HepG2 (cell line): ENCODE results near the gene GCC1. TPM values are rescaled to one million over a fixed set of nuclear protein-coding genes. Genes with fewer than 3 reads are reported as not detected.
A peak's percentile ranks its signal among the peaks of the same experiment; 100 is the strongest.

Source experiments
- FOXA3 ChIP-seq: IDR thresholded peaks from 2 replicates; pipeline ENCODE4 v1.6.1; 2016; ENCODE audit warnings: missing genetic modification reagents, missing compliant biosample characterization
- GTF3A ChIP-seq: sonication (generic); formaldehyde crosslinking; conservative IDR thresholded peaks from 2 replicates; pipeline ENCODE4 v1.4.0; 2020; ENCODE audit warnings: mild to moderate bottlenecking, missing genetic modification reagents
- MATR3 ChIP-seq: sonication (generic); formaldehyde crosslinking; IDR thresholded peaks from 2 replicates; pipeline ENCODE4 v1.4.0; 2020; ENCODE audit warnings: missing genetic modification reagents
- MEIS1 ChIP-seq: sonication (generic); formaldehyde crosslinking; IDR thresholded peaks from 2 replicates; pipeline ENCODE4 v1.9.0; 2021; ENCODE audit warnings: mild to moderate bottlenecking, missing genetic modification reagents, moderate library complexity, borderline replicate concordance
- MIER2 ChIP-seq: IDR thresholded peaks from 2 replicates; pipeline ENCODE4 v1.6.1; 2016; ENCODE audit warnings: missing biosample characterization, missing genetic modification reagents
- RFXANK ChIP-seq: IDR thresholded peaks from 2 replicates; pipeline ENCODE4 v1.6.1; 2016
- SP4 ChIP-seq: sonication (generic); formaldehyde crosslinking; IDR thresholded peaks from 2 replicates; pipeline ENCODE4 v1.8.1; 2023; ENCODE audit warnings: mild to moderate bottlenecking, missing genetic modification reagents
- TMF1 ChIP-seq: sonication (generic); formaldehyde crosslinking; IDR thresholded peaks from 2 replicates; pipeline ENCODE4 v1.8.1; 2022; ENCODE audit warnings: low read depth, missing genetic modification reagents
- ZBTB1 ChIP-seq: sonication (generic); formaldehyde crosslinking; IDR thresholded peaks from 2 replicates; pipeline ENCODE4 v1.4.0; 2020; ENCODE audit warnings: missing genetic modification reagents, borderline replicate concordance
- ZFP62 ChIP-seq: sonication (generic); formaldehyde crosslinking; IDR thresholded peaks from 2 replicates; pipeline ENCODE4 v1.4.0; 2020; ENCODE audit warnings: missing genetic modification reagents
- ZNF17 ChIP-seq: sonication (generic); formaldehyde crosslinking; IDR thresholded peaks from 2 replicates; pipeline ENCODE4 v1.5.0; 2020; ENCODE audit warnings: mild to moderate bottlenecking, missing genetic modification reagents
- ZNF225 ChIP-seq: sonication (generic); formaldehyde crosslinking; IDR thresholded peaks from 2 replicates; pipeline ENCODE4 v1.4.0; 2020; ENCODE audit warnings: mild to moderate bottlenecking, missing genetic modification reagents
- ZNF350 ChIP-seq: sonication (generic); formaldehyde crosslinking; IDR thresholded peaks from 2 replicates; pipeline ENCODE4 v1.4.0; 2020; ENCODE audit warnings: mild to moderate bottlenecking, low read depth, missing genetic modification reagents, borderline replicate concordance
- ZNF607 ChIP-seq: sonication (generic); formaldehyde crosslinking; IDR thresholded peaks from 2 replicates; pipeline ENCODE4 v1.5.1; 2020; ENCODE audit warnings: missing genetic modification reagents, mild to moderate bottlenecking, borderline replicate concordance
- ZNF678 ChIP-seq: sonication (generic); formaldehyde crosslinking; IDR thresholded peaks from 2 replicates; pipeline ENCODE4 v1.4.0; 2020; ENCODE audit warnings: mild to moderate bottlenecking, missing genetic modification reagents
- ZNF781 ChIP-seq: sonication (generic); formaldehyde crosslinking; IDR thresholded peaks from 2 replicates; pipeline ENCODE4 v1.5.1; 2020; ENCODE audit warnings: borderline replicate concordance, mild to moderate bottlenecking, missing genetic modification reagents; ENCODE audit errors: not compliant biosample characterization
- polyA plus RNA-seq, 8 experiments: library from polyadenylated mRNA; depleted of rRNA in 3 of 8; stranded (reverse) in 7 of 8; unstranded in 1 of 8; fragments of >200 nt; fragmentation: Illumina TruSeq in 4 of 8; extraction: Trizol in 4 of 8; gene quantifications; 2 replicates each; pipeline versions ENCODE4 v1.2.1 to v1.2.3, GENCODE V29; 2011 to 2016; ENCODE audit warnings: low read depth in 4 of 8, missing spikeins in 1 of 8, mixed read lengths in 1 of 8; ENCODE audit not compliant: insufficient read depth in 1 of 8
- total RNA-seq, 5 experiments: library from RNA; depleted of rRNA; stranded (reverse); fragments of >200 nt; fragmentation: Illumina TruSeq; extraction: Trizol; gene quantifications; 2 replicates each; pipeline ENCODE4 v1.2.3, GENCODE V29; 2016; ENCODE audit warnings: low read depth in 1 of 5
- TF ChIP-seq, protein P1 (sequence below): sonication (generic); formaldehyde crosslinking; IDR thresholded peaks from 2 replicates; pipeline ENCODE4 v1.8.1; 2023; ENCODE audit warnings: mild to moderate bottlenecking, missing genetic modification reagents
- TF ChIP-seq, protein P2 (sequence below): sonication (generic); formaldehyde crosslinking; IDR thresholded peaks from 2 replicates; pipeline ENCODE4 v1.8.1; 2023; ENCODE audit warnings: mild to moderate bottlenecking, inconsistent platforms, moderate library complexity, missing genetic modification reagents, borderline replicate concordance
- TF ChIP-seq, protein P3 (sequence below): sonication (generic); formaldehyde crosslinking; IDR thresholded peaks from 2 replicates; pipeline ENCODE4 v1.5.0; 2020; ENCODE audit warnings: missing genetic modification reagents, mild to moderate bottlenecking, borderline replicate concordance
- TF ChIP-seq, protein P4 (sequence below): sonication (generic); formaldehyde crosslinking; IDR thresholded peaks from 2 replicates; pipeline ENCODE4 v1.5.1; 2020; ENCODE audit warnings: mild to moderate bottlenecking, missing genetic modification reagents, borderline replicate concordance

The GCC1 gene
- total and polyA plus RNA-seq, 2 of the 13 experiments (the other 11 are each of a cell fraction or from before 2014, with no cell fraction given) = 2.5 to 15.3 TPM

DNA sequence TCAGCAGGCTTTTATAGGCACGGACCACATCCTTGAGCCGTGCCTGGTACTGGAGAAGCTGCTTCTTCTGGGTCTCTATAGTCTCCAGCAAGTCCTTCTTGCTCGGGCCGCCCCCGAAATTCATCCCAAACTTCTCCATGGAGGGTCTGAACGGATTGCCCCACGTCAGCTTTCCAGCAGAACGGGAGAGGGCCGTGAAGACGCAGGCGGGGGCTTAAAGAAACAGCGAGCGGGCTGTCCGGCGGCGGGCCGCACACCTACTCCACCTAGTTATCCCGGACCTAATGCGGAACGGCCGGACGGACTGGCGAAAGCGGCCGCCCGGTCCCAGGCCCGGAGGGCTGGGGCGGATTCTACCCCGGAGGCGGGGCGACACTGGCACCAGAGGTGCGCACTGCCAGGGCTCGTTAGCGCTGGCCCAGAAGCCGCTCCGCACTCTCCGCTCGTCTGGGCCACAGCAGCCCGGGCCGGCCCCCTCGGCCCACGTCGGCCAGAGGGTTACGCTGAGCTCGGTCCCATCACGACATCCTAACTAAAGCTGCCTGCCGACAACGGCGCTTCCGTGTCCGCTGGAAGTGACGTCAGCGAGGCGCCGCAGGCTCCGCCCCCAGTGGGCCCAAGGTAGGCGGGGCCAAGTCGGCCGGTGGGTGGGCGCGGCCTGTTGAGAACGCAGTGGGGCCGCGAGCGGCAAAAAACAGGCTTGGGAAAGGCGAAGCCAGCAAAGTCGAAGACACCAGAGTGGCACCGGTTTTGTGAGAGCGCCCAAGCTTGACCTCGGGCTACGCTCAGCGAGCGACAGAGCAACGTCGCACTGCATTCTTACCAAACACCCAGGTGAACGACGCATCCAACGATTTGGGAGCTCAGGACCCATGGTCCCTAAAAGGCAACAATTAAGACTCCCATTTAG is at the start of gene GCC1 (continued):
- TF ChIP-seq ZNF781 (CRISPR knock-in tag) (no peak), GTF3A (CRISPR knock-in tag) (0 out of 2 replicates have a peak, but pooled peaks have one; percentile 30), RFXANK (CRISPR knock-in tag) (no peak), ZNF607 (0 out of 2 replicates have a peak, but pooled peaks have one; percentile 56), ZNF678 (CRISPR knock-in tag) (no peak), ZNF350 (CRISPR knock-in tag) (peak; percentile 71; the same call in 1 of the 2 replicates), TMF1 (no peak), FOXA3 (CRISPR knock-in tag) (no peak), MEIS1 (CRISPR knock-in tag) (no peak; the same call in 1 of the 2 replicates), MIER2 (no peak), ZNF17 (CRISPR knock-in tag) (no peak), ZBTB1 (CRISPR knock-in tag) (no peak), ZFP62 (no peak), SP4 (CRISPR knock-in tag) (peak; percentile 96), ZNF225 (0 out of 2 replicates have a peak, but pooled peaks have one; percentile 29), MATR3 (no peak)
- TF ChIP-seq, protein P1, sequence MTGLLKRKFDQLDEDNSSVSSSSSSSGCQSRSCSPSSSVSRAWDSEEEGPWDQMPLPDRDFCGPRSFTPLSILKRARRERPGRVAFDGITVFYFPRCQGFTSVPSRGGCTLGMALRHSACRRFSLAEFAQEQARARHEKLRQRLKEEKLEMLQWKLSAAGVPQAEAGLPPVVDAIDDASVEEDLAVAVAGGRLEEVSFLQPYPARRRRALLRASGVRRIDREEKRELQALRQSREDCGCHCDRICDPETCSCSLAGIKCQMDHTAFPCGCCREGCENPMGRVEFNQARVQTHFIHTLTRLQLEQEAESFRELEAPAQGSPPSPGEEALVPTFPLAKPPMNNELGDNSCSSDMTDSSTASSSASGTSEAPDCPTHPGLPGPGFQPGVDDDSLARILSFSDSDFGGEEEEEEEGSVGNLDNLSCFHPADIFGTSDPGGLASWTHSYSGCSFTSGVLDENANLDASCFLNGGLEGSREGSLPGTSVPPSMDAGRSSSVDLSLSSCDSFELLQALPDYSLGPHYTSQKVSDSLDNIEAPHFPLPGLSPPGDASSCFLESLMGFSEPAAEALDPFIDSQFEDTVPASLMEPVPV (CRISPR knock-in tag) = peak; percentile 53; the same call in 1 of the 2 replicates
- TF ChIP-seq, protein P2, sequence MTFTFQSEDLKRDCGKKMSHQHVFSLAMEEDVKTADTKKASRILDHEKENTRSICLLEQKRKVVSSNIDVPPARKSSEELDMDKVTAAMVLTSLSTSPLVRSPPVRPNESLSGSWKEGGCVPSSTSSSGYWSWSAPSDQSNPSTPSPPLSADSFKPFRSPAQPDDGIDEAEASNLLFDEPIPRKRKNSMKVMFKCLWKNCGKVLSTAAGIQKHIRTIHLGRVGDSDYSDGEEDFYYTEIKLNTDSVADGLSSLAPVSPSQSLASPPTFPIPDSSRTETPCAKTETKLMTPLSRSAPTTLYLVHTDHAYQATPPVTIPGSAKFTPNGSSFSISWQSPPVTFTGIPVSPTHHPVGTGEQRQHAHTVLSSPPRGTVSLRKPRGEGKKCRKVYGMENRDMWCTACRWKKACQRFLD (CRISPR knock-in tag) = no peak
- TF ChIP-seq, protein P3, sequence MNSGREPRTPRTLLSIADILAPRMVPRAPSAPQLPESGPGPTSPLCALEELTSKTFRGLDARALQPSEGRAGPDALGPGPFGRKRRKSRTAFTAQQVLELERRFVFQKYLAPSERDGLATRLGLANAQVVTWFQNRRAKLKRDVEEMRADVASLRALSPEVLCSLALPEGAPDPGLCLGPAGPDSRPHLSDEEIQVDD (CRISPR knock-in tag) = no peak
- TF ChIP-seq, protein P4, sequence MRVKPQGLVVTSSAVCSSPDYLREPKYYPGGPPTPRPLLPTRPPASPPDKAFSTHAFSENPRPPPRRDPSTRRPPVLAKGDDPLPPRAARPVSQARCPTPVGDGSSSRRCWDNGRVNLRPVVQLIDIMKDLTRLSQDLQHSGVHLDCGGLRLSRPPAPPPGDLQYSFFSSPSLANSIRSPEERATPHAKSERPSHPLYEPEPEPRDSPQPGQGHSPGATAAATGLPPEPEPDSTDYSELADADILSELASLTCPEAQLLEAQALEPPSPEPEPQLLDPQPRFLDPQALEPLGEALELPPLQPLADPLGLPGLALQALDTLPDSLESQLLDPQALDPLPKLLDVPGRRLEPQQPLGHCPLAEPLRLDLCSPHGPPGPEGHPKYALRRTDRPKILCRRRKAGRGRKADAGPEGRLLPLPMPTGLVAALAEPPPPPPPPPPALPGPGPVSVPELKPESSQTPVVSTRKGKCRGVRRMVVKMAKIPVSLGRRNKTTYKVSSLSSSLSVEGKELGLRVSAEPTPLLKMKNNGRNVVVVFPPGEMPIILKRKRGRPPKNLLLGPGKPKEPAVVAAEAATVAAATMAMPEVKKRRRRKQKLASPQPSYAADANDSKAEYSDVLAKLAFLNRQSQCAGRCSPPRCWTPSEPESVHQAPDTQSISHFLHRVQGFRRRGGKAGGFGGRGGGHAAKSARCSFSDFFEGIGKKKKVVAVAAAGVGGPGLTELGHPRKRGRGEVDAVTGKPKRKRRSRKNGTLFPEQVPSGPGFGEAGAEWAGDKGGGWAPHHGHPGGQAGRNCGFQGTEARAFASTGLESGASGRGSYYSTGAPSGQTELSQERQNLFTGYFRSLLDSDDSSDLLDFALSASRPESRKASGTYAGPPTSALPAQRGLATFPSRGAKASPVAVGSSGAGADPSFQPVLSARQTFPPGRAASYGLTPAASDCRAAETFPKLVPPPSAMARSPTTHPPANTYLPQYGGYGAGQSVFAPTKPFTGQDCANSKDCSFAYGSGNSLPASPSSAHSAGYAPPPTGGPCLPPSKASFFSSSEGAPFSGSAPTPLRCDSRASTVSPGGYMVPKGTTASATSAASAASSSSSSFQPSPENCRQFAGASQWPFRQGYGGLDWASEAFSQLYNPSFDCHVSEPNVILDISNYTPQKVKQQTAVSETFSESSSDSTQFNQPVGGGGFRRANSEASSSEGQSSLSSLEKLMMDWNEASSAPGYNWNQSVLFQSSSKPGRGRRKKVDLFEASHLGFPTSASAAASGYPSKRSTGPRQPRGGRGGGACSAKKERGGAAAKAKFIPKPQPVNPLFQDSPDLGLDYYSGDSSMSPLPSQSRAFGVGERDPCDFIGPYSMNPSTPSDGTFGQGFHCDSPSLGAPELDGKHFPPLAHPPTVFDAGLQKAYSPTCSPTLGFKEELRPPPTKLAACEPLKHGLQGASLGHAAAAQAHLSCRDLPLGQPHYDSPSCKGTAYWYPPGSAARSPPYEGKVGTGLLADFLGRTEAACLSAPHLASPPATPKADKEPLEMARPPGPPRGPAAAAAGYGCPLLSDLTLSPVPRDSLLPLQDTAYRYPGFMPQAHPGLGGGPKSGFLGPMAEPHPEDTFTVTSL (CRISPR knock-in tag) = no peak
